Endothelial cell of umbilical vein (primary cell): Measurements from ENCODE around the gene USP37. TPM values are rescaled to one million over a fixed set of nuclear protein-coding genes. Genes with fewer than 3 reads are reported as not detected.

ENCODE experiments used
- BruUV-seq: library from RNA; stranded (reverse); fragments of 400-500 nt; replicated peaks from 2 replicates; lab custom pipeline; 2021; lab: Mats Ljungman, UMichigan
- CTCF ChIA-PET: fragments of 300-600, 350-600 bp; sonication (Branson Sonifier 250); formaldehyde crosslinking; loops from one replicate; lab custom pipeline; 2021; ENCODE audit warnings: antibody characterized with exemption, inconsistent platforms; lab: Charles Lee
- POLR2A ChIA-PET: fragments of 300-600, 350-600 bp; sonication (Branson Sonifier 250); formaldehyde crosslinking; loops from one replicate; lab custom pipeline; 2021; ENCODE audit warnings: antibody characterized with exemption, inconsistent platforms; lab: Charles Lee
- DNase-seq: peaks from one replicate; pipeline ENCODE4 v3.0.0-alpha.2; 2011; ENCODE audit warnings: low read depth, low spot score
- FAIRE-seq: peaks from 2 replicates; lab custom pipeline; 2011; peaks lifted over from hg19 to GRCh38; lab: Jason Lieb, UNC
- H2AFZ ChIP-seq: 2 replicates; pipeline ENCODE4 v1.6.0; 2012; ENCODE audit warnings: low read depth, low read length, control low read depth, inconsistent platforms
- H3K27ac ChIP-seq: 2 replicates; pipeline ENCODE4 v1.5.1; 2011; ENCODE audit warnings: low read depth, mild to moderate bottlenecking, control low read depth, low read length, moderate library complexity; ENCODE audit not compliant: insufficient read depth
- H3K27me3 ChIP-seq, 2 experiments: 2 replicates each; pipeline versions ENCODE4 v1.6.0 to v1.6.1; 2011; ENCODE audit warnings: low read length in 2 of 2, mixed read lengths in 1 of 2; ENCODE audit not compliant: control insufficient read depth in 2 of 2, insufficient read depth in 2 of 2
- H3K36me3 ChIP-seq, 2 experiments: 2 replicates in 1 of 2; 3 replicates in 1 of 2; pipeline ENCODE4 v1.5.1; 2011; ENCODE audit warnings: low read length in 2 of 2, mild to moderate bottlenecking in 1 of 2, moderate library complexity in 1 of 2; ENCODE audit not compliant: control insufficient read depth in 2 of 2, insufficient read depth in 2 of 2; ENCODE audit errors: extremely low read depth in 1 of 2
- H3K4me1 ChIP-seq: 3 replicates; pipeline ENCODE4 v1.5.1; 2011; ENCODE audit warnings: mild to moderate bottlenecking, low read length; ENCODE audit not compliant: control insufficient read depth, insufficient read depth; ENCODE audit errors: extremely low read depth
- H3K4me2 ChIP-seq: 2 replicates; pipeline ENCODE4 v1.6.1; 2011; ENCODE audit warnings: low read length, control low read depth, mixed read lengths; ENCODE audit not compliant: insufficient read depth
- H3K4me3 ChIP-seq, 3 experiments: fragments of 200-600 bp in 1 of 3; sonication (generic), shearing (Covaris generic) in 1 of 3; replicated peaks in 1 of 3; 2 replicates each; pipeline ENCODE4 v1.5.1; 2011 to 2016; ENCODE audit warnings: control low read depth in 3 of 3, low read length in 3 of 3, mild to moderate bottlenecking in 2 of 3, inconsistent platforms in 1 of 3, low read depth in 1 of 3, moderate library complexity in 1 of 3; ENCODE audit not compliant: insufficient read depth in 1 of 3
- H3K79me2 ChIP-seq: 2 replicates; pipeline ENCODE4 v1.6.0; 2012; ENCODE audit warnings: low read length, inconsistent platforms; ENCODE audit not compliant: control insufficient read depth, insufficient read depth
- H3K9ac ChIP-seq: replicated peaks from 2 replicates; pipeline ENCODE3; 2011; ENCODE audit warnings: low read length, control low read depth; ENCODE audit not compliant: insufficient read depth; ENCODE audit errors: extremely low read depth
- H3K9me1 ChIP-seq: replicated peaks from 3 replicates; pipeline ENCODE4 v1.6.0; 2011; ENCODE audit warnings: mild to moderate bottlenecking, low read length; ENCODE audit not compliant: control insufficient read depth, insufficient read depth; ENCODE audit errors: extremely low read depth
- H3K9me3 ChIP-seq: replicated peaks from 2 replicates; pipeline ENCODE4 v1.5.1; 2012; ENCODE audit warnings: low read length, inconsistent platforms; ENCODE audit not compliant: control insufficient read depth, insufficient read depth
- H4K20me1 ChIP-seq: replicated peaks from 2 replicates; pipeline ENCODE3; 2011; ENCODE audit warnings: mild to moderate bottlenecking, low read length; ENCODE audit not compliant: control insufficient read depth, insufficient read depth; ENCODE audit errors: extremely low read depth
- CTCF ChIP-seq, 2 donors: IDR thresholded peaks; 1 replicate in 1 of 2; 2 replicates in 1 of 2; pipeline ENCODE4 v1.5.1; 2011; ENCODE audit warnings: low read length in 2 of 2, mild to moderate bottlenecking in 2 of 2, moderate library complexity in 2 of 2, control low read depth in 1 of 2, inconsistent platforms in 1 of 2, low read depth in 1 of 2; ENCODE audit not compliant: insufficient read depth in 1 of 2; ENCODE audit errors: extremely low read depth in 1 of 2
- EZH2 ChIP-seq: IDR thresholded peaks from 2 replicates; pipeline ENCODE4 v1.6.1; 2012; ENCODE audit warnings: borderline replicate concordance, low read depth, mild to moderate bottlenecking, moderate library complexity, low read length, inconsistent platforms; ENCODE audit not compliant: severe bottlenecking
- FOS ChIP-seq: IDR thresholded peaks from 2 replicates; pipeline ENCODE4 v1.6.1; 2011; ENCODE audit warnings: mild to moderate bottlenecking, low read length, moderate library complexity, borderline replicate concordance; ENCODE audit not compliant: insufficient read depth
- GATA2 ChIP-seq: IDR thresholded peaks from 2 replicates; pipeline ENCODE4 v1.7.0; 2011; ENCODE audit warnings: low read depth, mild to moderate bottlenecking, moderate library complexity, mixed read lengths, low read length; ENCODE audit not compliant: insufficient read length, insufficient read depth
- JUN ChIP-seq: IDR thresholded peaks from 2 replicates; pipeline ENCODE4 v1.6.1; 2011; ENCODE audit warnings: borderline replicate concordance, low read depth; ENCODE audit not compliant: insufficient read length, insufficient read depth
- MAX ChIP-seq: IDR thresholded peaks from 2 replicates; pipeline ENCODE4 v1.6.1; 2011; ENCODE audit not compliant: insufficient read depth, insufficient read length
- MYC ChIP-seq: IDR thresholded peaks from one replicate; pipeline ENCODE4 v1.6.1; 2011; ENCODE audit warnings: mild to moderate bottlenecking, low read depth, low read length
- POLR2A ChIP-seq: IDR thresholded peaks from 2 replicates; pipeline ENCODE4 v1.6.1; 2012; ENCODE audit warnings: low read depth, mild to moderate bottlenecking, control low read depth, low read length
- POLR2AphosphoS5 ChIP-seq: IDR thresholded peaks from 2 replicates; pipeline ENCODE4 v1.6.1; 2012; ENCODE audit warnings: low read depth, mild to moderate bottlenecking, control low read depth, low read length, moderate library complexity; ENCODE audit not compliant: insufficient read depth
- dilution Hi-C: fragments of 300-500 bp; cut with MboI; formaldehyde crosslinking; loops from one replicate; pipeline ENCODE4 v1.15.0; 2019; ENCODE audit warnings: low sequenced_read_pairs; ENCODE audit not compliant: extremely low pct_ligation_motif_present
- intact Hi-C: fragments of 100-400 bp; cut with micrococcal nuclease; formaldehyde crosslinking; loops from one replicate; pipeline ENCODE4 v1.10.0; 2022
- polyA plus RNA-seq, 4 experiments: library from polyadenylated mRNA; depleted of rRNA in 3 of 4; stranded (reverse) in 3 of 4; unstranded in 1 of 4; fragments of >200 nt; gene quantifications; 2 replicates each; pipeline versions ENCODE4 v1.2.1 to v1.2.3, GENCODE V29; 2011 to 2012; ENCODE audit warnings: missing spikeins in 1 of 4
- total RNA-seq: library from RNA; stranded (reverse); gene quantifications from 2 replicates; pipeline ENCODE4 v1.2.3, GENCODE V29; 2021

USP37 gene
- total and polyA plus RNA-seq, 2 donors (not counting 3 experiments of a cell fraction or from before 2014, with no cell fraction given) = 1.9 to 14.4 TPM

- H3K9ac ChIP-seq = no peak overlapping the region
- H3K4me3 ChIP-seq = no peak overlapping the region
- no peaks in the 10 kb centered on the region for H3K36me3 ChIP-seq
- H4K20me1 ChIP-seq = no peaks in the 10 kb centered on the region
- BruUV-seq = no TSS peak
- FAIRE-seq (no peak), DNase-seq (no peak)
- H3K9me3 ChIP-seq = no peaks in the 10 kb centered on the region
- H3K4me2 ChIP-seq = no peak overlapping the region
- H3K4me1 ChIP-seq = no peaks in the 10 kb centered on the region
- intact Hi-C loops (no loop called here), dilution Hi-C loops (no loop called here)
- no peak overlapping the region for H3K27ac ChIP-seq
- no peaks in the 10 kb centered on the region for H3K9me1 ChIP-seq
- no peaks in the 10 kb centered on the region for H3K79me2 ChIP-seq
- ChIA-PET CTCF (no interaction called here), POLR2A (no interaction called here)
- TF ChIP-seq EZH2 = no peak
- no peak for TF ChIP-seq MYC
- no peak for TF ChIP-seq JUN
- TF ChIP-seq GATA2 = no peak
- no peak for TF ChIP-seq MAX
- no peak for TF ChIP-seq POLR2AphosphoS5
- TF ChIP-seq CTCF (IDR thresholded peaks at IDR 0.05; ENCODE audit: extremely low read depth in 1 of 2, insufficient read depth in 1 of 2, low read depth in 1 of 2, low read length in 2 of 2) = no peak
- TF ChIP-seq POLR2A = no peak
- no peak for TF ChIP-seq FOS
- H3K27me3 ChIP-seq = no peaks in the 10 kb centered on the region
- no peak overlapping the region for H2AFZ ChIP-seq
These were observed 144.6 kb downstream of the USP37 start for GRCh38 chr2:218423584-218423983.
